Spleen (tissue), 7 donors: ENCODE results near the gene TRIM58.

Experiments used
- CTCF ChIP-seq, 11 experiments: fragments of 200-600 bp in 7 of 11; fragments of 450-650 bp in 4 of 11; sonication (generic) in 4 of 11; IDR thresholded peaks in 8 of 11; conservative IDR thresholded peaks in 3 of 11; 1 replicate in 7 of 11; 2 replicates in 4 of 11; pipeline versions ENCODE4 v1.4.0 to v1.8.0; 2016 to 2021; ENCODE audit warnings: antibody characterized with exemption in 11 of 11, inconsistent platforms in 4 of 11, mild to moderate bottlenecking in 1 of 11
- POLR2A ChIP-seq, 3 donors: fragments of 450-650 bp; IDR thresholded peaks; one replicate each; pipeline ENCODE4 v1.5.1; 2017; ENCODE audit warnings: antibody characterized with exemption in 3 of 3, mild to moderate bottlenecking in 1 of 3
- POLR2AphosphoS5 ChIP-seq, 3 donors: sonication (generic); formaldehyde crosslinking; IDR thresholded peaks; one replicate each; pipeline ENCODE4 v1.5.1; 2017; ENCODE audit warnings: antibody characterized with exemption in 3 of 3
- donor health status: DM: no; HTN: no; CAD: no; lungs with moderate emphysema.
- donor health status: DM: no; HTN: no; CAD: no.
- donor health status: DM: no; HTN: no; CAD: no.

GRCh38 chr1:247841796-247842195, 15.2 kb upstream of the TRIM58 start, which contains the start of gene OR11L1:
- TF ChIP-seq CTCF (IDR thresholded peaks at IDR 0.05 in 8 of 11, conservative IDR thresholded peaks at IDR 0.05 in 3 of 11) (no peak), POLR2AphosphoS5 (IDR thresholded peaks at IDR 0.05) (no peak), POLR2A (IDR thresholded peaks at IDR 0.05) (no peak)
